PFSK-1 (cell line): ENCODE data around the gene IL23A.

ENCODE experiments used
- POLR2AphosphoS5 ChIP-seq: IDR thresholded peaks from 2 replicates; pipeline ENCODE4 v1.6.1; 2012; ENCODE audit warnings: low read depth, mild to moderate bottlenecking, control low read depth, low read length, moderate library complexity
- SIN3A ChIP-seq: IDR thresholded peaks from 2 replicates; pipeline ENCODE4 v1.6.1; 2012; ENCODE audit warnings: mild to moderate bottlenecking, low read length, moderate library complexity, borderline replicate concordance; ENCODE audit not compliant: insufficient read depth
- TAF1 ChIP-seq: IDR thresholded peaks from 2 replicates; pipeline ENCODE4 v1.6.1; 2012; ENCODE audit warnings: low read length, control low read depth, borderline replicate concordance; ENCODE audit not compliant: insufficient read depth

DNA sequence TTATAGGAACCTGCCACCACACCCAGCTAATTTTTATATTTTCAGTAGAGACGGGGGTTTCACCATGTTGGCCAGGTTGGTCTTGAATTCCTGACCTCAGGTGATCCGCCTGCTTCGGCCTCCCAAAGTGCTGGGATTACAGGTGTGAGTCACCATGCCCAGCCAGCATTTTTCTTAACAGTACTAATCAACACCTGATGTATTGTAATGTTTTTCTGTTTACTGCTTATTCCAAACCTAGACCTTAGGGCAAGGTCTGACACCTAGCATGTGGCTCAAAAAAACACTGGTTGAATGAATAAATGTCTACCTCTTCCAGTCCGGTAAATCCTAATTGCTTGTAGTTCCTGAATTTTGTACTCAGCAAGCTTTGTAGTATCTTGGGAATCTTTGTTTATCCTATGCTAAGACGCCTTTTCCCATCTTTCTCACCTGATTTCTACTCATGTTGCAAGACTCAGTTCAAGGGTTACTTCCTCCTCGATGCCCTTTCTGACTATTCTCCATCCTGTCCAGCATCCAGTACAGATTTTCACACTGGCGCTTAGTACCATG lies 7.7 kb upstream of the IL23A start:
- no peak for TF ChIP-seq TAF1
- no peak for TF ChIP-seq POLR2AphosphoS5
- TF ChIP-seq SIN3A: no peak
